Measurements from ENCODE around the gene DAPK3. TPM values are rescaled to one million over a fixed set of nuclear protein-coding genes. Genes with fewer than 3 reads are reported as not detected.

DAPK3 gene
- total RNA-seq, 4 donors from 2014 or later: 25.4 to 68.8 (median 44.5) TPM

DNA sequence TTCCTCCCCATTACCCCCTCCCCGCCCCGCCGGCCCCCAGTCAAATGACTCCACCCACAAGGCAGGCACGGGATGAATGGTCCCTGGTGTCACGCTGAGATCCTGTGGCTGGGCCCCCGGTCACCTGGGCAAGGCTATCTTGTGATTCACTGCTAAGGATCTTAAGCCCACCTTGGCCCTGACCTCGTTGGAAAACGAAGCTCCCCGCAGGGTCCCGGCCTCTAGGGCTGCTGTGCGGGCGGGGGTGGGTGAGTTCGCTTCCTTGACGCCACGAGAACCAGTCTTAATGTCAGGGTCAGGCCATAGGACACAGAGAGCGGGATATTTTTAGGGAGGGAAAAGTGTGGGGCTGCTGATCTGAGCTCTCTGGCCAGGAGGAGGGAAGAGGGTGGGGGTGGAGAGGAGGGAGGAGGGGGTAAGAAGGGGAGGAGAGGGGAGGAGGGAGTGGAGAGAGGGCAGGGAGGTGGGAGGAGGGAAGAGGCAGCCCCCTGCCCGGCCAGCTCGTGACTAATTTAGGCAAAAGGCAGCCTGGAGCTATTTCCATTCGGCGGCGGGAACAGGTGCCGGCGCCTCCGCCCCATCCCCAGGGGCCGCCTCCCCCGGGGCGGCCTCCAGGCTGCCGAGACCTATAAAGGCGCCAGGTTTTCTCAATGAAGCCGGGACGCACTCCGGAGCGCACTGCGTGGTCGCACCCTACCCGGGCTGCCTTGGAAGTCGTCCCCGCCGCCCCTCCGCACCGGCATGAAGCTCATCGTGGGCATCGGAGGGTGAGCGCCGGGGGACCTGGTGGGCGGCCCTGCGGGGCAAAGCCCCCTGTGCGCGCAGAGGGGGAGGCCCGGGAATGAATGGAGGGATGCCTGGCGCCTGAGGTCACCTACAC is 37.7 kb downstream of the DAPK3 start, which contains the start of gene NMRK2:
TSS of gene NMRK2 (plus strand) at position 139 of the 880 bp plus-strand sequence. CDS start at position 742, 603 bp downstream.
- TF ChIP-seq, protein P1, sequence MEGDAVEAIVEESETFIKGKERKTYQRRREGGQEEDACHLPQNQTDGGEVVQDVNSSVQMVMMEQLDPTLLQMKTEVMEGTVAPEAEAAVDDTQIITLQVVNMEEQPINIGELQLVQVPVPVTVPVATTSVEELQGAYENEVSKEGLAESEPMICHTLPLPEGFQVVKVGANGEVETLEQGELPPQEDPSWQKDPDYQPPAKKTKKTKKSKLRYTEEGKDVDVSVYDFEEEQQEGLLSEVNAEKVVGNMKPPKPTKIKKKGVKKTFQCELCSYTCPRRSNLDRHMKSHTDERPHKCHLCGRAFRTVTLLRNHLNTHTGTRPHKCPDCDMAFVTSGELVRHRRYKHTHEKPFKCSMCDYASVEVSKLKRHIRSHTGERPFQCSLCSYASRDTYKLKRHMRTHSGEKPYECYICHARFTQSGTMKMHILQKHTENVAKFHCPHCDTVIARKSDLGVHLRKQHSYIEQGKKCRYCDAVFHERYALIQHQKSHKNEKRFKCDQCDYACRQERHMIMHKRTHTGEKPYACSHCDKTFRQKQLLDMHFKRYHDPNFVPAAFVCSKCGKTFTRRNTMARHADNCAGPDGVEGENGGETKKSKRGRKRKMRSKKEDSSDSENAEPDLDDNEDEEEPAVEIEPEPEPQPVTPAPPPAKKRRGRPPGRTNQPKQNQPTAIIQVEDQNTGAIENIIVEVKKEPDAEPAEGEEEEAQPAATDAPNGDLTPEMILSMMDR (IDR thresholded peaks at IDR 0.05; ENCODE audit: low read depth): no peak

DNA sequence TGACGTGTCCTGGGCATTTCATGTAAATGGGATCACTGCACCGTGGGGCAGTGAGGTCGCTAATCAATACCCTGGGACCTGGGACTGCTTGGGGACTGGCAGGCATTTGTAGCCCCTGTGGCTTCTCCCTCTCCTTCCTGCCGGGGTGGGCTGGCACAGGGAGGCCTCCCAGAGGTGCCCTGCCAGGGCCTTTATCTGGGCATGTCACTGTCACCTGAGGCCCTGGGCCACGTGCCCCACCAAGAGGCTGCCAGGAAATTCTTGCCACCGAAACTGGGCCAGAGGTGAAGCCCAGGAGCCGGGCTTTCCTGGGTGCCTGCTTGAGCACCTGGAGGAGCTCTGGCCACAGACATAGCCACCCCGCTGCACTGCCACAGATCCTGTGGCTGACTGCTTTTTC is 39.9 kb downstream of the DAPK3 start:
- TF ChIP-seq, protein P1 (IDR thresholded peaks at IDR 0.05; ENCODE audit: low read depth): no peak

DNA sequence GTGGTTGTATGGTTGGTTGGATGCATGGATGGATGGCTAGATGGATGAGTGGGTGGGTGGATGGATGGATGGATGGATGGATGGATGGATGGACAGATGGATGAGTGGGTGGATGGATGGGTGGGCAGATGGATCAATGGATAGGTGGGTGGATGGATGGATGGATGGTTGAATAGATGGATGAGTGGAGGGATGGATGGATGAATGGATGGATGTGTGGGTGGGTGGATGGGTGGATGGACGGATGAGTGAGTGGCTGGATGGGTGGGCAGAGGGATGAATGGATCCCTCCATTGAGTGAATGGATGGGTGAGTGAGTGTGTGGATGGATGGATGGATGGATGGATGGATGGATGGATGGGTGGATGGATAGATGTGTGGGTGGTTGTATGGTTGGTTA is 47.0 kb downstream of the DAPK3 start:
- TF ChIP-seq, protein P1 (IDR thresholded peaks at IDR 0.05; ENCODE audit: low read depth): no peak

- TF ChIP-seq, protein P1 (IDR thresholded peaks at IDR 0.05; ENCODE audit: low read depth): no peak
Measured at GRCh38 chr19:3923096-3923758, 47.7 kb downstream of the DAPK3 start.

DNA sequence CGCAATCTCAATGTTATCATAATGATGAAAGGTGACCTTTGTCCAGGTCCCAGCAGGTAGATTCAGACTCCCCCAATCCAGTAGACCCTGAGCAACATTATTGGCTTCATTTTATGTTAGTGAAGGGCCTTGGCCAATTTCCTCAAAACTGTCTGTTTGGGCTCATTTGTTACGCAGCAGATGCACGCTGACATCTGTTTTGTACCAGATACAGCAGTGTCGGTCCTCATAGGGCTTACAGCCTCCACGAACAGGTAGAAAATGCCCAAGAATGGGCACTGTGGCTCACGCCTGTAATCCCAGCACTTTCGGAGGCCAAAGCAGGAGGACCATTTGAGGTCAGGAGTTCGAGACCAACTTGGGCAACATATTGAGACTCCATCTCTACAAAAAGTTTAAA is 51.1 kb downstream of the DAPK3 start:
- TF ChIP-seq, protein P1 (IDR thresholded peaks at IDR 0.05; ENCODE audit: low read depth): no peak

GRCh38 chr19:3916033-3916432 is 54.9 kb downstream of the DAPK3 start:
- TF ChIP-seq, protein P1 (IDR thresholded peaks at IDR 0.05; ENCODE audit: low read depth): no peak

DNA sequence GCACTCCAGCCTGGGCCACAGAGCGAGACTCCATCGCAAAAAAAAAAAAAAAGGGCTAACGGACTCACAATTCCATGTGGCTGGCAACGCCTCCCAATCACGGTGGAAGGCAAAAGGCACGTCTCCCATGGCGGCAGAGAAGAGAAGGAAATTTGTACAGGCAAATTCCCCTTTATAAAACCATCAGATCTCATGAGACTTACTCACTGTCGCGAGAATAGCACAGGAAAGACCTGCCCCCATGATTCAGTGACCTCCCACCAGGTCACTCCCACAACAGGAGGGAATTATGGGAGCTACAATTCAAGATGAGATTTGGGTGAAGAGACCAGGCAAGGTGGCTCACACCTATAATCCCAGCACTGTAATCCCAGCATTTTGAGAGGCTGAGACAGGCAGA is 56.7 kb downstream of the DAPK3 start:
- TF ChIP-seq, protein P1 (IDR thresholded peaks at IDR 0.05; ENCODE audit: low read depth): no peak
